K562 (cell line): ENCODE data around the gene SH3BP2.

ENCODE experiments used
- C11orf30 ChIP-seq: fragments of 450-650 bp; IDR thresholded peaks from 2 replicates; pipeline ENCODE4 v1.6.1; 2016; ENCODE audit warnings: low read depth, mild to moderate bottlenecking
- CTCF ChIP-seq, 3 experiments: IDR thresholded peaks in 2 of 3; conservative IDR thresholded peaks in 1 of 3; 2 replicates each; pipeline ENCODE4 v1.5.1; 2011 to 2012; ENCODE audit warnings: low read length in 3 of 3, mild to moderate bottlenecking in 3 of 3, control low read depth in 2 of 3, improper control_type of control experiment in 1 of 3, inconsistent platforms in 1 of 3, low read depth in 1 of 3, mixed read lengths in 1 of 3, moderate library complexity in 1 of 3; ENCODE audit not compliant: insufficient read depth in 2 of 3
- RCOR1 ChIP-seq, 2 experiments: IDR thresholded peaks; 2 replicates each; pipeline ENCODE4 v1.6.1; 2012; ENCODE audit warnings: low read depth in 2 of 2, low read length in 2 of 2, borderline replicate concordance in 1 of 2, improper control_type of control experiment in 1 of 2

- TF ChIP-seq RCOR1 (IDR thresholded peaks at IDR 0.05; ENCODE audit: borderline replicate concordance in 1 of 2, low read depth in 2 of 2, low read length in 2 of 2) (no peak), C11orf30 (no peak), CTCF (IDR thresholded peaks at IDR 0.05 in 2 of 3, conservative IDR thresholded peaks at IDR 0.05 in 1 of 3; ENCODE audit: insufficient read depth in 2 of 3, low read depth in 1 of 3, low read length in 3 of 3) (peak in 1 of 3 experiments; percentile 18; a peak in 1 of 6 replicates)
These were observed 44.4 kb downstream of the SH3BP2 start for GRCh38 chr4:2837110-2837903.
